COLO668 (cell line): ENCODE results near the gene PYGO2.
"Not testable (repeated sequence)": the region's sequence is repeated elsewhere in the genome, so short reads cannot be mapped to it uniquely, and the experiment has no call there.

Experiments
- DNase-seq: peaks from one replicate; lab custom pipeline; 2025; ENCODE audit not compliant: unreplicated experiment; lab: John Stamatoyannopoulos, UW

PYGO2 gene

GRCh38 chr1:155000411-155000725, 38.8 kb upstream of the PYGO2 start:
- DNase-seq, result no peak

DNA sequence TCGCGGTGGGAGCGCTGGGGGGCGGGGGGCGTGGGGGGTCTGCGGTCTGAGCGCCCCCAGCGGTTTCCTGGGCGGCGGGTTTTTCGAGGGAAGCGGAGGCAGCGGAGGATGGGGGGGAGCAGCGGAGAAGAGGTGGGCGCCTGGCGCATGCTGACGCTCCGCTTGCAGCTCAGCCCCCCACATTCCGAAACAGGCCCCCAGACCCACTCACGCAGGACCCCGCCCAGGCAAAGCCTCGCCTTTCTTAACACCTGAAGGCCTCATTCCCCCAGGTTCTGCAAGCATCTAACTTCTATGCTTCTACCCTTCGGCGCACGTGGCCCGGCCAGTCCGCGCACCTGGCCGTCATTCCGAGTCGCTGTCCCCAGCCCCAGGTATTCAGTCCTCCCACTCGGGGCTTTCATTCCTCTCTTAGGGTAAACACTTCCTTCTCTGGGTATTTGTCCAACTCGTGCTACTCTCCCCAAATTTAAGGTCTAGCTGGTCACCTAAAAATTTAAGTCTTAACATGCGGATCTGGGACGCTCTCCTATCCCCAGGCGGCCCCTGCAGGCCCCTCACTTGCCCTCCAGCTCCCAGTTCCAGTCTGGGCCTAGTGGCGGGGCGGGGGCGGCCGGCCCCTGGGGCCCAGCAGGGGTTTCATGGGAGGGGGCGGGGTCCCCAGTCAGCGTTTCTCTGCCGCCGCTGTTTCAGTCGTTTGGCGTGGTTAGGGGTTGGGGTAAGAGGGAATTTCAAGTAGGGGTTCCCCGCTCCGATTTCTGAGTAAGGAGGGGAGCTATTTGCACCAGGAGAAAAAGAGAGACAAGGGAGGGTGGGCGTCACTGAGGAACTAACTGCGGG, 38.2 kb upstream of the PYGO2 start:
- peak; percentile 83 for DNase-seq

- DNase-seq, result peak; percentile 77
Observed at GRCh38 chr1:154998818-154999570, 37.4 kb upstream of the PYGO2 start.

DNA sequence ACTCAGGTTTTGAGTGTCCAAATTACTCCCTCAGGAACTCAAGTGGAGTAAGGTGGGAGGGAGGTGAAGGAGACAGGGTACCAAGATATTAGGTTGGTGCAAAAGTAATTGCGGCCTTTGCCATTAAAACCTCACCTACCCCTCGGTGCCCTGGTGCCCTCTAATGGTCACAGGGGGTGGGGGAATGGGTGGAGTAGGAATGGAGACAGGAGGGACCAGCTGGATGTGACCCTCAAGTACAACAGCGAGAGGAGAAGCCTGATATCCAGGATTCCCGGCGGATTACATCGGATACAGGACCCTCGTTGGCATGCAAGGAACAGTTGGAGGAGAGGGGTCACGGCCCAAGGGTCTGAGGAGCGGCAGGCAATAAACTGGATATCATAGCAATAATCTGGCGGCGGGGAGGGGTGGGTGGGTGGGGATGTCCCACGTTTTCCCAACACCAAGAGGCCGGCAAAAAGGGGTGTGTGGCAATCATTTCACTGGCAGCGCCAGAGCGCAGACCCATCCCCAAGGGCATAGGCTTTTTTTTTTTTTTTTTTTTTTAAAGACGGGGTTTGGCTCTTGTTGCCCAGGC, 36.7 kb upstream of the PYGO2 start:
- peak; percentile 19 for DNase-seq

DNA sequence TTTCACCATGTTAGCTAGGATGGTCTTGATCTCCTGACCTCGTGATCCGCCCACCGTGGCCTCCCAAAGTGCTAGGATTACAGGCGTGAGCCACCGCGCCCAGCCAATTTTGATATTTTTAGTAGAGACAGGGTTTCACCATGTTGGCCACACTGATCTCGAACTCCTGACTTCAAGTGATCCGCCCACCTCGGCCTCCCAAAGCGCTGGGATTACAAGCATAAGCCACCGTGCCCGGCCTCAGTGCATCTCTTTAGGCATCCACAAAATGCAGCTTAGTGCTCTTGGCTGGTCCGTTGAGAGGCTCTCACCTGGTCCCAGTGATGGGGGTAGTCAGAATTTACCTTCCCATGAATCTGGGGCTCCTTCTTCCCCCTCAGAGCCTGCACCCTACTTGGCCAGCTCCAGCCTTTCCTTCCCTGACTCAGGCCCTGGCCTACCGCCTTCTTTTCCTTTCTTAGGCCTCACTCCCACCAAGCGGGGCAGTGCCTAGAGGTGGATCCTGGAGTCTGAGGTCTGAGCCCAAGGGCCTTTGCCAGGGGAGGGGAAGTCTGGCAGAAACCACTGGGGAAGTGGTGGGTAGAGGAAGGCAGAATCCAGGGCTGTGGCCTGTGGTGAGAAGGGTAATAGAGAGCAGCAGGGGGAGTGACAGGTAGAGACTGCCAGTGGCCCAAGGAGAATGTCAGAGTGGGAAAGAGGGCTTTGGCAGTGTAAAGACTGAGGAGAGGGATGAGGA, 35.6 kb upstream of the PYGO2 start:
- no peak for DNase-seq

GRCh38 chr1:154995301-154995983, 33.9 kb upstream of the PYGO2 start:
- DNase-seq, result peak; percentile 20

DNA sequence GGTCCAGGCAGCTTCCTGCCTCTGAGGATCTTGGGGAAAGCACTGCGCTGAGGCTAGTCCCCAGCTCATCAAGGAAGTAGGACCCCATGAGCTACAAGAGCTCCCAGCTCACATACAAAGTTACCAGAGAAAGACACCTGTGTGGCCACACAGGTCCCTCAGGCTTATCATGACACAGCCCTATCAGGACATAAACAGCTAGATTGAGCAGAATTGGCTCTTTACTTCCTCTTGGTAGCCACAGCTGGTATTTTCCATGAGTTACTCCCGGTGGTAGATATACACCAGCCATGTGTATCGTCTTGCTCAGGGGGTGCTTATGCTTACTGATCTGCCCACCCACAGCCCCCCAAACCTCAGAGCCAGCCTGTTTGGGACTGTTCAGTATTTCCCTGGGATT, 33.0 kb upstream of the PYGO2 start:
- DNase-seq, result no peak

- no peak for DNase-seq
Observed at GRCh38 chr1:154994269-154994587, 32.6 kb upstream of the PYGO2 start.

GRCh38 chr1:154993572-154994268, 32.1 kb upstream of the PYGO2 start, which contains the start of gene LENEP:
TSS of gene LENEP (plus strand) at chr1:154993586. CDS start at chr1:154993608, 22 bp downstream.
- DNase-seq, result no peak

DNA sequence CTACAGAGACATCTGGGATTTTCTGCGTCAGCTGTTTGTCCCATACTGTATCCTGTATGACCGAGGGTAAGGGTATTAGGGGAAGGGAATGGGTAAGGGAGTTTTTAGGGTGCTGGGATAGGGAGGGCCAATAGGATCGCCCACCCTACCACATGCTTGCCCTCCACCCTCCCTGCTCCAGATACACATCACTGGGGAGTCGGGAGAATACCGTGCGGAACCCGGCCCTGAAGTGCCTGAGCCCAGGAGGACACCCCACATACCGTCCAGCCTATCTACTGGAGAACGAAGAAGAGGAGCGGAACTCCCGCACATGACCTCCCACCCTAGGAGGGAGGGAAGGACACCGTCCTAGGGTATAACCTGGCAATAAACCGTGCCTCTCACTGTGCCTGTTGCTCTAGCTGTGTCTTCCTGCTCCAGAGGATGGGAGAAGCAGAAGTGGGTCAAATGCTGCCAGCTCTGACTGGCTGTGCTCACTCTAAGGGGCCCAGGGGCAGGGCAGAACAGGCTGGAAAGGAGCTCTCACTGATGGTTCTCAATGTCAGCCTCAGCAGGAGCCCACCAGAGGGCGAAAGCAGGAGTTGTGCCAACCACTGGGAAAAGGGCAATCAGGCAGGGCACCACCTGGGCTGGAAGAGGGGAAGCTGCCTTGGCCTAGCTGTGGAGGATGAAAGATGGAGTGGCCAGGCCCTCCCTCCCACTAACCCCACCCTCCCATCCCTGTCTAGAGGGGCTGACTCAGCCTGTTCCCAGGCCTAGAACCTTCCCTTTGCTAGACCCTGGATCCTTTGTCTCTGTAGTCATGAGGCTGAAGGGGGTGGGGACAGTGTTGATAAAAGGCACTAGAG, 31.4 kb upstream of the PYGO2 start:
- DNase-seq, result peak; percentile 35

DNA sequence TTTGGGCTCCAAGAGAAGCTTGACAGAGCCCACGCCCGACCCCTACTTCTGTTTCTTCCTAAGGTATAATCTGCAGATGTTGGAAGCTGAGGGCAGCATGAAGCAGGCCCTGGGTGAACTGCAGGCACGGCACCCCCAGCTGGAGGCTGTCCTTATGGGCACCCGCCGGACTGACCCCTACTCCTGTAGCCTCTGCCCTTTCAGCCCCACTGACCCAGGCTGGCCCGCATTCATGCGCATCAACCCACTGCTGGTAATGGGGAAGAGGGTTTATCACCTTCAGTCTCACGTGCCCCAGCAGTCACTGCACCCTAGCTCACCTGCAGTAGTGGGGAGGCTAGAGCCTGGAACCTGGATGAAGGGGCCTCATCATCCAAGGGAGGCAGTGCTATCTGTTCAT, 28.7 kb upstream of the PYGO2 start:
- no peak for DNase-seq

- DNase-seq, result no peak
Observed at GRCh38 chr1:154989195-154989860, 27.7 kb upstream of the PYGO2 start.

- no peak for DNase-seq
Observed at GRCh38 chr1:154988058-154988954, 26.7 kb upstream of the PYGO2 start.

DNA sequence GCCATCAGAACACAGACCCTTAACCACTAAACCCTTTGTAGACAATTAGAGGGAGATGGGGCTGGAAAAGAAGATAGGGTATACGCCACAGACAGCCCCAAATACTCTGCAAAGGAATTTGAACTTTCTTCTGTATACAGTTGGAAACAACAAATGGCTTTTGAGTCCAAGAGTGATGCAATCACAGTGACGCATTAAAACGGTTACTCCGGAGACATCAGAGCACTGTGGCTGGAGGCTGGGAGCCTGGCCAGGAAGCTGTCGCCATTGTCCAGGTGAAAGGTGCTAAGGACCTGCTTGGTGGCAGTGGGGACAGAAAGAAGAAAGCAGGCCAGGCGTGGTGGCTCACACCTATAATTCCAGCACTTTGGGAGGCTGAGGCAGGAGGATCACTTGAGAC, 25.7 kb upstream of the PYGO2 start:
- no peak for DNase-seq

- DNase-seq, result not testable (repeated sequence)
Observed at GRCh38 chr1:154986736-154987135, 25.2 kb upstream of the PYGO2 start.

- DNase-seq, result peak; percentile 28
Observed at GRCh38 chr1:154983776-154984466, 22.3 kb upstream of the PYGO2 start.
